CD14-positive monocyte (primary cell): ENCODE data around the gene LARP4B. TPM values are rescaled to one million over a fixed set of nuclear protein-coding genes. Genes with fewer than 3 reads are reported as not detected.
A peak's percentile ranks its signal among the peaks of the same experiment; 100 is the strongest.

Experiments
- DNase-seq, 3 donors: peaks; one replicate each; pipeline ENCODE4 v3.0.0-alpha.2; 2011 to 2022
- H2AFZ ChIP-seq: 2 replicates; pipeline ENCODE4 v1.6.0; 2012; ENCODE audit warnings: mild to moderate bottlenecking, low read depth, low read length, inconsistent platforms; ENCODE audit not compliant: insufficient read depth, poor library complexity, severe bottlenecking
- H3K27ac ChIP-seq, 2 donors: 1 replicate in 1 of 2; 2 replicates in 1 of 2; pipeline ENCODE4 v1.5.1; 2012 to 2013; ENCODE audit warnings: low read length in 2 of 2, control low read depth in 1 of 2, inconsistent platforms in 1 of 2, low read depth in 1 of 2, mild to moderate bottlenecking in 1 of 2
- H3K27me3 ChIP-seq, 2 donors: one replicate each; pipeline versions ENCODE4 v1.6.0 to v1.6.1; 2011 to 2013; ENCODE audit warnings: low read length in 2 of 2; ENCODE audit not compliant: control insufficient read depth in 2 of 2, insufficient read depth in 2 of 2
- H3K36me3 ChIP-seq, 2 donors: replicated peaks in 1 of 2; 1 replicate in 1 of 2; 2 replicates in 1 of 2; pipeline versions ENCODE4 v1.5.1 to v1.6.1; 2012 to 2013; ENCODE audit warnings: low read length in 2 of 2, control low read depth in 1 of 2, inconsistent platforms in 1 of 2, mild to moderate bottlenecking in 1 of 2; ENCODE audit not compliant: insufficient read depth in 2 of 2, control insufficient read depth in 1 of 2
- H3K4me1 ChIP-seq, 2 donors: 1 replicate in 1 of 2; 2 replicates in 1 of 2; pipeline versions ENCODE4 v1.5.1 to v1.6.1; 2012 to 2013; ENCODE audit warnings: low read length in 2 of 2, control low read depth in 1 of 2, inconsistent platforms in 1 of 2, mild to moderate bottlenecking in 1 of 2, moderate library complexity in 1 of 2; ENCODE audit not compliant: insufficient read depth in 2 of 2, control insufficient read depth in 1 of 2
- H3K4me2 ChIP-seq: replicated peaks from 2 replicates; pipeline ENCODE3; 2012; ENCODE audit warnings: low read length, moderate library complexity, mild to moderate bottlenecking; ENCODE audit not compliant: poor library complexity, severe bottlenecking; ENCODE audit errors: extremely low read depth
- H3K4me3 ChIP-seq, 3 experiments: fragments of 200-600 bp in 1 of 3; sonication (generic) in 1 of 3; replicated peaks in 1 of 3; 1 replicate in 2 of 3; 2 replicates in 1 of 3; pipeline ENCODE4 v1.5.1; 2011 to 2013; ENCODE audit warnings: low read length in 3 of 3, mild to moderate bottlenecking in 3 of 3, control low read depth in 2 of 3, low read depth in 2 of 3, inconsistent platforms in 1 of 3, moderate library complexity in 1 of 3
- H3K79me2 ChIP-seq: 2 replicates; pipeline ENCODE4 v1.6.0; 2012; ENCODE audit warnings: mild to moderate bottlenecking, control low read depth, inconsistent platforms, low read length, moderate library complexity; ENCODE audit not compliant: insufficient read depth
- H3K9ac ChIP-seq: 2 replicates; pipeline ENCODE4 v1.6.0; 2017; ENCODE audit warnings: low read length, mild to moderate bottlenecking; ENCODE audit not compliant: insufficient read depth, poor library complexity, severe bottlenecking
- H3K9me3 ChIP-seq, 2 donors: replicated peaks in 1 of 2; 1 replicate in 1 of 2; 2 replicates in 1 of 2; pipeline versions ENCODE4 v1.5.1 to v1.6.1; 2012 to 2013; ENCODE audit warnings: low read length in 2 of 2, control low read depth in 1 of 2; ENCODE audit not compliant: control insufficient read depth in 1 of 2, insufficient read depth in 1 of 2
- H4K20me1 ChIP-seq: 2 replicates; pipeline ENCODE4 v1.6.0; 2012; ENCODE audit warnings: mild to moderate bottlenecking, low read length, control low read depth, moderate library complexity; ENCODE audit not compliant: insufficient read depth
- H3K27ac Mint-ChIP-seq, 7 donors: one replicate each; pipeline ENCODE4 v1.8.0; 2020; ENCODE audit warnings: mild to moderate bottlenecking in 7 of 7, mixed read lengths in 7 of 7, moderate library complexity in 6 of 7, inconsistent platforms in 2 of 7
- H3K27me3 Mint-ChIP-seq, 3 donors: one replicate each; pipeline ENCODE4 v1.8.0; 2021 to 2022; ENCODE audit warnings: low read depth in 3 of 3, mild to moderate bottlenecking in 3 of 3, mixed read lengths in 3 of 3, moderate library complexity in 3 of 3, inconsistent platforms in 1 of 3
- H3K36me3 Mint-ChIP-seq, 2 donors: one replicate each; pipeline ENCODE4 v1.8.0; 2020; ENCODE audit warnings: mixed read lengths in 2 of 2, inconsistent platforms in 1 of 2, mild to moderate bottlenecking in 1 of 2
- H3K4me1 Mint-ChIP-seq: one replicate; pipeline ENCODE4 v1.8.0; 2020; ENCODE audit warnings: mild to moderate bottlenecking, mixed read lengths
- H3K4me3 Mint-ChIP-seq, 2 donors: one replicate each; pipeline ENCODE4 v1.8.0; 2020; ENCODE audit warnings: mild to moderate bottlenecking in 2 of 2, mixed read lengths in 2 of 2, moderate library complexity in 1 of 2
- H3K9me3 Mint-ChIP-seq, 7 donors: one replicate each; pipeline ENCODE4 v1.8.0; 2020 to 2022; ENCODE audit warnings: mixed read lengths in 7 of 7, mild to moderate bottlenecking in 6 of 7, moderate library complexity in 6 of 7, inconsistent platforms in 2 of 7
- WGBS: methylation state at CpG from one replicate; pipeline ENCODE4 v1.1.5; 2013; ENCODE audit warnings: missing lambda C conversion rate; ENCODE audit not compliant: insufficient coverage; 5-methylcytosine and 5-hydroxymethylcytosine counted together
- intact Hi-C, 2 donors: fragments of 100-400 bp; cut with micrococcal nuclease; formaldehyde crosslinking; loops; one replicate each; pipeline versions ENCODE4 v1.15.0 to v1.15.1; 2023
- polyA plus RNA-seq, 3 donors: library from polyadenylated mRNA; depleted of rRNA in 1 of 3; unstranded in 2 of 3; stranded (reverse) in 1 of 3; fragments of 300-500 nt in 2 of 3; fragments of >200 nt in 1 of 3; fragmentation: Illumina TruSeq in 2 of 3; gene quantifications; 1 replicate in 2 of 3; 2 replicates in 1 of 3; pipeline ENCODE4 v1.2.3, GENCODE V29; 2012 to 2021
- TF ChIP-seq, protein P1 (sequence below): fragments of 200-600 bp; IDR thresholded peaks from one replicate; pipeline ENCODE4 v1.8.0; 2022; ENCODE audit warnings: antibody characterized with exemption, mild to moderate bottlenecking

The LARP4B gene
- polyA plus RNA-seq, 3 donors = 17.2 to 52.3 (median 33.0) TPM

DNA sequence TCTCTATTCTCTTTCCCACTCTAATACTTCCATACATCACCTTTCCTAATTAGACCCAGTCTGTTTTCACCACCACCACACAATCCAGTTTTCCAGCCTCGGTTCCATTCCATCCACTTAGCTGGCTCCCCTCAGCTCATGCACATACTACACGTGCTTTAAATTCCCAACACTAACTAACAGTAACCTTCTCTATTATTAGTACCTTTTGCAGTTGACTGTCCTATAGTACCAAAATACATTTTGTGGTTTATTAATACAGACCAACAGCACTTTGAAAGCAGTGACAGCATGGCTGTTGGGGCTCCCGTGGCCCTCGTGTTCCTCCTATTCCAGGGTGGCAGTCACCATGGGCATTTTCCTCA lies 64.9 kb downstream of the LARP4B start:
- H3K27me3 ChIP-seq = no peaks in the 10 kb centered on the region
- intact Hi-C loops = no loop called here
- no peak overlapping the region for H3K4me2 ChIP-seq
- peaks cover 70% of the 10 kb centered on the region for H3K79me2 ChIP-seq
- H3K27me3 Mint-ChIP-seq = no peaks in the 10 kb centered on the region
- H3K9me3 Mint-ChIP-seq = peaks cover 0 to 3% (median 0%) of the 10 kb centered on the region in 7 donors
- H3K27ac Mint-ChIP-seq = peak overlapping the region in 2 of 7 donors; percentile 62 to 67
- H3K4me3 Mint-ChIP-seq = no peak overlapping the region
- H3K4me1 ChIP-seq = no peaks in the 10 kb centered on the region
- peaks cover 8% of the 10 kb centered on the region for H3K4me1 Mint-ChIP-seq
- 100% methylated on average over 3 of the region's 4 CpGs for WGBS
- no peak overlapping the region for H3K9ac ChIP-seq
- no peak overlapping the region for H3K4me3 ChIP-seq
- no peak overlapping the region for H2AFZ ChIP-seq
- no peak overlapping the region for H3K27ac ChIP-seq
- peaks cover 64 to 78% of the 10 kb centered on the region in 2 donors for H3K36me3 Mint-ChIP-seq
- TF ChIP-seq, protein P1, sequence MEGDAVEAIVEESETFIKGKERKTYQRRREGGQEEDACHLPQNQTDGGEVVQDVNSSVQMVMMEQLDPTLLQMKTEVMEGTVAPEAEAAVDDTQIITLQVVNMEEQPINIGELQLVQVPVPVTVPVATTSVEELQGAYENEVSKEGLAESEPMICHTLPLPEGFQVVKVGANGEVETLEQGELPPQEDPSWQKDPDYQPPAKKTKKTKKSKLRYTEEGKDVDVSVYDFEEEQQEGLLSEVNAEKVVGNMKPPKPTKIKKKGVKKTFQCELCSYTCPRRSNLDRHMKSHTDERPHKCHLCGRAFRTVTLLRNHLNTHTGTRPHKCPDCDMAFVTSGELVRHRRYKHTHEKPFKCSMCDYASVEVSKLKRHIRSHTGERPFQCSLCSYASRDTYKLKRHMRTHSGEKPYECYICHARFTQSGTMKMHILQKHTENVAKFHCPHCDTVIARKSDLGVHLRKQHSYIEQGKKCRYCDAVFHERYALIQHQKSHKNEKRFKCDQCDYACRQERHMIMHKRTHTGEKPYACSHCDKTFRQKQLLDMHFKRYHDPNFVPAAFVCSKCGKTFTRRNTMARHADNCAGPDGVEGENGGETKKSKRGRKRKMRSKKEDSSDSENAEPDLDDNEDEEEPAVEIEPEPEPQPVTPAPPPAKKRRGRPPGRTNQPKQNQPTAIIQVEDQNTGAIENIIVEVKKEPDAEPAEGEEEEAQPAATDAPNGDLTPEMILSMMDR = no peak
- H4K20me1 ChIP-seq = peaks cover 95% of the 10 kb centered on the region
- H3K9me3 ChIP-seq = no peaks in the 10 kb centered on the region
- no peak for DNase-seq
- peaks cover 68 to 95% of the 10 kb centered on the region in 2 donors for H3K36me3 ChIP-seq

DNA sequence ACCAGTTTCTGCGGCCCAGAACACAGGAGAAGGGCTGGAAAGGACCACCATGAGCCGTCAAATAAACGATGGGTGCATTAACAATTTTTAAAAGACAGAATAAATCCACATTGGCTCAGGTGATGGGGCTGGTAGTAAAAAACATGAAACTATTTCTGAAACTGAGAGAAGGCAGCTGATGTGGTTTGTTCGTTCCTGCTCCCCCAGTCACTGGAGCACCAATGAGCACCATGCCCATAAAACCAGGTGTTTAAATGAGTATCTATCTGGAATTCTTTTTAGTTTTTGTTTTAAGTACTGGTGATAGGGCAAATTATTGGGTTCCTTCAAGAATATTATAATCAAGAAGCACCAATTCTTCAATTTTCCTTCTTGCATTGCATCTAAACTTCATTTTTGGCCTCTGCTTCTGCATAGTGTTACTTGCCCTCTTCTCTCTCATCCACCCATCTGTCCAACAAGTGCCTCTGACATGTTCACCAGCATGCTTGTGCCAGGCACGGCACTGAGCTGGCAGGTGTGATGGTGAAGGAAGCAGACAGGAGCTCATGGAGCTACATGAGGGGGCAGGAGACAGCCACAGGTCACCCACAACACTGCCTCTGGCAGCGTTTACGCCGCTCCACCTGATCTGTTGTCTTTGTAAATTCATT lies 65.5 kb downstream of the LARP4B start:
- H3K4me3 ChIP-seq = no peak overlapping the region
- H3K9me3 Mint-ChIP-seq = peaks cover 0 to 3% (median 0%) of the 10 kb centered on the region in 7 donors
- H3K27ac ChIP-seq = no peak overlapping the region
- TF ChIP-seq, protein P1 = no peak
- intact Hi-C loops = no loop called here
- peaks cover 3% of the 10 kb centered on the region for H3K4me1 Mint-ChIP-seq
- H3K27me3 Mint-ChIP-seq = no peaks in the 10 kb centered on the region
- no peaks in the 10 kb centered on the region for H3K4me1 ChIP-seq
- no peak overlapping the region for H3K4me2 ChIP-seq
- peak overlapping the region in 2 of 7 donors; percentile 62 to 67 for H3K27ac Mint-ChIP-seq
- no peak overlapping the region for H3K9ac ChIP-seq
- 100% methylated on average over 3 of the region's 8 CpGs for WGBS
- no peak overlapping the region for H3K4me3 Mint-ChIP-seq
- H4K20me1 ChIP-seq = peaks cover 94% of the 10 kb centered on the region
- DNase-seq = no peak
- H3K36me3 Mint-ChIP-seq = peaks cover 63 to 78% of the 10 kb centered on the region in 2 donors
- no peak overlapping the region for H2AFZ ChIP-seq
- H3K27me3 ChIP-seq = no peaks in the 10 kb centered on the region
- no peaks in the 10 kb centered on the region for H3K9me3 ChIP-seq
- peaks cover 69 to 95% of the 10 kb centered on the region in 2 donors for H3K36me3 ChIP-seq
- H3K79me2 ChIP-seq = peaks cover 65% of the 10 kb centered on the region
